GM23248 (cell line): ENCODE results near the gene GNAS. TPM values are rescaled to one million over a fixed set of nuclear protein-coding genes. Genes with fewer than 3 reads are reported as not detected.
"Not testable (repeated sequence)": the region's sequence is repeated elsewhere in the genome, so short reads cannot be mapped to it uniquely, and the experiment has no call there.

Experiments used
- DNase-seq: peaks from one replicate; pipeline ENCODE4 v3.0.0-alpha.2; 2015
- H2AFZ ChIP-seq: fragments of 200-600 bp; sonication (generic); 2 replicates; pipeline ENCODE4 v1.6.1; 2016; ENCODE audit warnings: antibody characterized with exemption
- H3F3A ChIP-seq: fragments of 200-600 bp; sonication (generic); 2 replicates; pipeline ENCODE4 v1.6.1; 2016; ENCODE audit warnings: mild to moderate bottlenecking, antibody characterized with exemption, mixed run types; ENCODE audit not compliant: insufficient read depth
- H3K27ac ChIP-seq: fragments of 200-600 bp; sonication (generic); 2 replicates; pipeline ENCODE4 v1.5.1; 2016; ENCODE audit warnings: mild to moderate bottlenecking
- H3K27me3 ChIP-seq: fragments of 200-600 bp; sonication (generic); replicated peaks from 2 replicates; pipeline ENCODE4 v1.6.1; 2016; ENCODE audit warnings: mild to moderate bottlenecking; ENCODE audit not compliant: insufficient read depth
- H3K36me3 ChIP-seq: fragments of 200-600 bp; sonication (generic); 2 replicates; pipeline ENCODE4 v1.6.1; 2016; ENCODE audit warnings: low read depth, mild to moderate bottlenecking
- H3K4me1 ChIP-seq: fragments of 200-600 bp; sonication (generic); 2 replicates; pipeline ENCODE4 v1.6.1; 2016; ENCODE audit warnings: mild to moderate bottlenecking; ENCODE audit not compliant: insufficient read depth
- H3K4me2 ChIP-seq: fragments of 200-600 bp; sonication (generic); one replicate; pipeline ENCODE4 v1.6.1; 2016; ENCODE audit warnings: mild to moderate bottlenecking; ENCODE audit not compliant: unreplicated experiment
- H3K4me3 ChIP-seq: fragments of 200-600 bp; sonication (generic); 2 replicates; pipeline ENCODE4 v1.5.1; 2016; ENCODE audit warnings: mild to moderate bottlenecking
- H3K79me2 ChIP-seq: fragments of 200-600 bp; sonication (generic); 2 replicates; pipeline ENCODE4 v1.6.1; 2016; ENCODE audit warnings: mild to moderate bottlenecking; ENCODE audit not compliant: insufficient read depth
- H3K9ac ChIP-seq: fragments of 200-600 bp; sonication (generic); 2 replicates; pipeline ENCODE4 v1.6.1; 2016; ENCODE audit warnings: mild to moderate bottlenecking
- H3K9me2 ChIP-seq: fragments of 200-600 bp; sonication (generic); 2 replicates; pipeline ENCODE4 v1.6.1; 2016; ENCODE audit warnings: mixed run types, mild to moderate bottlenecking, moderate library complexity; ENCODE audit not compliant: insufficient read depth
- H3K9me3 ChIP-seq: fragments of 200-600 bp; sonication (generic); one replicate; pipeline ENCODE4 v1.6.1; 2017; ENCODE audit warnings: low read depth
- H4K20me1 ChIP-seq: fragments of 200-600 bp; sonication (generic); 2 replicates; pipeline ENCODE4 v1.6.0; 2016; ENCODE audit not compliant: insufficient read depth
- EZH2 ChIP-seq: fragments of 200-600 bp; sonication (generic); IDR thresholded peaks from 2 replicates; pipeline ENCODE4 v1.6.1; 2018; ENCODE audit warnings: antibody characterized with exemption, mild to moderate bottlenecking; ENCODE audit not compliant: insufficient read depth, poor library complexity, severe bottlenecking
- EZH2phosphoT487 ChIP-seq: fragments of 200-600 bp; sonication (generic); IDR thresholded peaks from 2 replicates; pipeline ENCODE4 v1.6.1; 2018; ENCODE audit warnings: antibody characterized with exemption, moderate library complexity, mild to moderate bottlenecking, low read depth; ENCODE audit not compliant: insufficient read depth
- WGBS, 2 experiments: methylation state at CpG; one replicate each; pipeline ENCODE4 v1.1.6; 2015 to 2017; ENCODE audit warnings: low lambda C conversion rate in 2 of 2, low coverage in 1 of 2; ENCODE audit errors: missing lambda C conversion rate in 2 of 2; 5-methylcytosine and 5-hydroxymethylcytosine counted together
- in situ Hi-C: fragments of 300-500 bp; cut with MboI; formaldehyde crosslinking; loops from 2 replicates; pipeline ENCODE4 v1.15.0; 2020
- polyA plus RNA-seq: library from polyadenylated mRNA; unstranded; fragments of >200 nt; fragmentation: Nextera tagmentation; extraction: Ambion mirVana; gene quantifications from 2 replicates; pipeline ENCODE4 v1.2.1, GENCODE V29; 2016
- total RNA-seq: library from RNA; depleted of rRNA; stranded (reverse); fragments of >200 nt; shearing (Covaris generic); gene quantifications from 2 replicates; pipeline ENCODE4 v1.2.3, GENCODE V29; 2014

The GNAS gene
- total and polyA plus RNA-seq, 2 experiments from 2014 or later = 421 to 904 TPM

DNA sequence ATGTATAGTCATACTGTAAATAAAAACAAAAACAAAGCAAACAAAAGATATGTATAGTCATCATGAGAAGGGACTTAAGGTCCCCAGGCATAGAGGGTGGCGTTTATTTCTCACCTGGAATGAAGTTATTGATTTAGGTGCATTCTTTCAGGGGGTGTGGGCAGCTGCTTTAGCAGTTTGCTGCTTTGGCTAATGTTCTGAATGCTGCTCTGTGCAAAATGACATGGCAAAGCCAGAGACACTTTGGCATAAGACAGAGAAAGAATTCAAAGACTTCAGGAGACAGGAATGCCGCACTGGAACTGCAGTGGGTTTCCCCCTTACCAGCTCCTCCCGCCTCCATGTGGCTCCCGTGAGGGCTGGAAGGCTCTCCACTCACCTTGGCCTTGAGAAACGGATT is 92.1 kb downstream of the GNAS start:
- in situ Hi-C loops = no loop called here
- H3K4me3 ChIP-seq = no peak overlapping the region
- no peak overlapping the region for H3K4me2 ChIP-seq
- WGBS, 2 experiments = 19 to 32% methylated on average over 5 of the region's 5 CpGs
- no peak overlapping the region for H3K27ac ChIP-seq
- H3K9me2 ChIP-seq = no peaks in the 10 kb centered on the region
- H3F3A ChIP-seq = no peaks in the 10 kb centered on the region
- H2AFZ ChIP-seq = no peak overlapping the region
- H3K9ac ChIP-seq = no peak overlapping the region
- peaks cover 33% of the 10 kb centered on the region for H3K27me3 ChIP-seq
- H3K36me3 ChIP-seq = no peaks in the 10 kb centered on the region
- no peak for DNase-seq
- H4K20me1 ChIP-seq = no peaks in the 10 kb centered on the region
- TF ChIP-seq EZH2 (no peak), EZH2phosphoT487 (no peak)
- H3K9me3 ChIP-seq = no peaks in the 10 kb centered on the region
- H3K4me1 ChIP-seq = no peaks in the 10 kb centered on the region
- no peaks in the 10 kb centered on the region for H3K79me2 ChIP-seq

DNA sequence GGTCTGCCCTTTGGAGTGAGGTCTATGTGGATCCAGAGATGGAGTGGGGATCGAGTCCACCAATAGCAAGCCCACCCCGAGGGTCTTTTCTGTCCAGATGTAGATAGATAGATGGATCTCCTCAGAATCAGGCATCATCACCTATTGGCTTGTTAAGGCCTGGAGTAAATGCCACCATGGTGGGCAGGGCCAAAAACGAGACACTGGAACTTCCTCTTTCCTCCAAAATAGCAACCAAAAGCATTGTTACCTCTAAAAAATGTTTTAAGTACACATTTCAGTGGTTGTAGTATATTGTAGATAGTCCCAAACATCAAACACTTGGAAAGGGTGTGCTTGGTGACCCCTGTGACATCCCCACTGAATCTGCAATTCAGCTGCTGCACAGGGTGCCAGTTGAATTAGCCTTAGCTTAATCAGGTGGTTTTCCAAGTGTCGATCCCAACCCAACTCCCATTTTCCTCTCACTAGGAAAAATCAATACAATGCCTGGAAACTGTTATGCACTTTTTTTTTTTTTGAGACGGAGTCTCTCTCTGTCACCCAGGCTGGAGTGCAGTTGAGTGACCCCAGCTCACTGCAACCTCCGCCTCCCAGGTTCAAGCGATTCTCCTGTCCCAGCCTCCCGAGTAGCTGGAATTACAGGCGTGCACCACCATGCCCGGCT is 93.6 kb downstream of the GNAS start:
- no peak for DNase-seq
- Histone ChIP-seq H3K9ac (no peak overlapping the region), H4K20me1 (no peaks in the 10 kb centered on the region), H2AFZ (no peak overlapping the region), H3K27me3 (peaks cover 22% of the 10 kb centered on the region), H3K4me2 (no peak overlapping the region), H3K4me1 (no peaks in the 10 kb centered on the region), H3K79me2 (no peaks in the 10 kb centered on the region), H3K9me2 (no peaks in the 10 kb centered on the region), H3K9me3 (no peaks in the 10 kb centered on the region), H3F3A (no peaks in the 10 kb centered on the region), H3K36me3 (no peaks in the 10 kb centered on the region), H3K27ac (no peak overlapping the region), H3K4me3 (no peak overlapping the region)
- TF ChIP-seq EZH2 = no peak
- no peak for TF ChIP-seq EZH2phosphoT487
- in situ Hi-C loops = no loop called here
- WGBS, 2 experiments = 54 to 60% methylated on average over 10 of the region's 10 CpGs

GRCh38 chr20:58947797-58948388 is 95.4 kb downstream of the GNAS start:
- H3K4me1 ChIP-seq, H3K4me2 ChIP-seq, H4K20me1 ChIP-seq, H3K36me3 ChIP-seq, H3K9me2 ChIP-seq, H3K4me3 ChIP-seq, H3K79me2 ChIP-seq, H3K9me3 ChIP-seq, H3K27ac ChIP-seq, H3F3A ChIP-seq, H3K9ac ChIP-seq, H2AFZ ChIP-seq, in situ Hi-C loops, DNase-seq: not testable (repeated sequence)
- H3K27me3 ChIP-seq = peaks cover 13% of the 10 kb centered on the region; the same call in 1 of the 2 replicates
- 49 to 57% methylated on average over 7 of the region's 7 CpGs for WGBS, 2 experiments

DNA sequence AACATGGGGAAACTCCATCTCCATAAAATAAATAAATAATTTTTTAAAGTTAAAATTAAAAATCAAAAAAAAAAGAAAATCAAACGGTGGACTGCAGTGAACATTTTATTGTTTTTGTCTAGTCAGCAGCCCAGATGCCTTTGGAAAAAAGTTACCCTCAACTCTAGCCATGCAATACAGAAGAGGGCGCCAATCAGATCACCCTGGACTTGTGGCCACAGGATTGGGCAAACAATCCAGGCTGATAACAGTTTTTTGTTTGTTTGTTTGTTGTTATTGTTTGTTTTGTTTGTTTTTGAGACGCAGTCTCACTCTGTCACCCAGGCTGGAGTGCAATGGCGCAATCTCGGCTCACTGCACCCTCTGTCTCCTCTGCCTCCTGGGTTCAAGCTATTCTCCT is 98.1 kb downstream of the GNAS start:
- H3F3A ChIP-seq = no peaks in the 10 kb centered on the region
- no peaks in the 10 kb centered on the region for H3K4me1 ChIP-seq
- H3K79me2 ChIP-seq = no peaks in the 10 kb centered on the region
- H4K20me1 ChIP-seq = no peaks in the 10 kb centered on the region
- peaks cover 12% of the 10 kb centered on the region; the same call in 1 of the 2 replicates for H3K27me3 ChIP-seq
- DNase-seq = no peak
- no peak overlapping the region for H3K9ac ChIP-seq
- no peak overlapping the region for H3K4me3 ChIP-seq
- H3K36me3 ChIP-seq = no peaks in the 10 kb centered on the region
- H3K27ac ChIP-seq = no peak overlapping the region
- no peaks in the 10 kb centered on the region for H3K9me2 ChIP-seq
- no peaks in the 10 kb centered on the region for H3K9me3 ChIP-seq
- TF ChIP-seq EZH2phosphoT487 = no peak
- TF ChIP-seq EZH2 = no peak
- in situ Hi-C loops = no loop called here
- H3K4me2 ChIP-seq = no peak overlapping the region
- WGBS, 2 experiments = 70 to 71% methylated on average over 5 of the region's 5 CpGs
- no peak overlapping the region for H2AFZ ChIP-seq
